Common myeloid progenitor, CD34-positive (primary cell): ENCODE data around the gene GAPVD1.

Experiments
- CTCF ChIA-PET: fragments of 350-600 bp; sonication (Branson Sonifier 250); formaldehyde crosslinking; loops from one replicate; lab custom pipeline; 2021; ENCODE audit warnings: antibody characterized with exemption; lab: Charles Lee
- POLR2A ChIA-PET: fragments of 350-600 bp; sonication (Branson Sonifier 250); formaldehyde crosslinking; loops from one replicate; lab custom pipeline; 2021; ENCODE audit warnings: antibody characterized with exemption; lab: Charles Lee
- DNase-seq, 3 donors: peaks; one replicate each; pipeline versions ENCODE4 v3.0.0 to v3.0.0-alpha.2; 2013
- H3K27ac ChIP-seq, 2 experiments: 1 replicate in 1 of 2; 2 replicates in 1 of 2; pipeline ENCODE4 v1.7.0; 2013; ENCODE audit warnings: inconsistent platforms in 2 of 2, low read length in 2 of 2, mild to moderate bottlenecking in 2 of 2, low read depth in 1 of 2, moderate library complexity in 1 of 2; ENCODE audit not compliant: severe bottlenecking in 2 of 2, insufficient read depth in 1 of 2, poor library complexity in 1 of 2
- H3K27me3 ChIP-seq, 5 experiments: replicated peaks in 2 of 5; 1 replicate in 3 of 5; 2 replicates in 2 of 5; pipeline versions ENCODE4 v1.6.1 to v1.7.0; 2013; ENCODE audit warnings: low read length in 4 of 5, mild to moderate bottlenecking in 2 of 5, moderate library complexity in 2 of 5, inconsistent platforms in 1 of 5; ENCODE audit not compliant: insufficient read depth in 5 of 5, control insufficient read depth in 4 of 5
- H3K36me3 ChIP-seq, 4 experiments: 1 replicate in 2 of 4; 2 replicates in 2 of 4; pipeline versions ENCODE4 v1.6.1 to v1.7.0; 2013; ENCODE audit warnings: low read length in 3 of 4, control low read depth in 1 of 4, mild to moderate bottlenecking in 1 of 4; ENCODE audit not compliant: control insufficient read depth in 4 of 4, insufficient read depth in 4 of 4
- H3K4me1 ChIP-seq, 4 experiments: 1 replicate in 3 of 4; 2 replicates in 1 of 4; pipeline versions ENCODE4 v1.6.1 to v1.7.1; 2013; ENCODE audit warnings: low read length in 3 of 4, mild to moderate bottlenecking in 3 of 4, control low read depth in 1 of 4, inconsistent platforms in 1 of 4, moderate library complexity in 1 of 4; ENCODE audit not compliant: control insufficient read depth in 4 of 4, insufficient read depth in 4 of 4; ENCODE audit errors: control extremely low read depth in 1 of 4
- H3K4me3 ChIP-seq, 7 experiments: 1 replicate in 4 of 7; 2 replicates in 3 of 7; pipeline versions ENCODE4 v1.5.1 to v1.7.0; 2013; ENCODE audit warnings: mild to moderate bottlenecking in 7 of 7, low read length in 6 of 7, moderate library complexity in 6 of 7, inconsistent platforms in 2 of 7, low read depth in 2 of 7, control low read depth in 1 of 7; ENCODE audit not compliant: insufficient read depth in 4 of 7, control insufficient read depth in 1 of 7; ENCODE audit errors: extremely low read depth in 1 of 7
- H3K9me3 ChIP-seq, 5 experiments: 1 replicate in 4 of 5; 2 replicates in 1 of 5; pipeline versions ENCODE4 v1.6.1 to v1.7.1; 2013; ENCODE audit warnings: low read length in 4 of 5, mild to moderate bottlenecking in 2 of 5, inconsistent platforms in 1 of 5, low read depth in 1 of 5, moderate library complexity in 1 of 5; ENCODE audit not compliant: control insufficient read depth in 4 of 5, insufficient read depth in 2 of 5; ENCODE audit errors: control extremely low read depth in 1 of 5
- WGBS: methylation state at CpG from one replicate; pipeline ENCODE4 v1.1.5; 2013; ENCODE audit not compliant: insufficient coverage; 5-methylcytosine and 5-hydroxymethylcytosine counted together

The GAPVD1 gene

GRCh38 chr9:125239631-125240597, 21.7 kb upstream of the GAPVD1 start:
- peaks cover 9 to 40% (median 27%) of the 10 kb centered on the region in 4 experiments for H3K4me1 ChIP-seq
- peak in 1 of 3 donors; percentile 14 for DNase-seq
- CTCF ChIA-PET = no interaction called here
- no peaks in the 10 kb centered on the region for H3K9me3 ChIP-seq
- H3K27ac ChIP-seq = peak overlapping the region; percentile 98 to 99
- H3K27me3 ChIP-seq = no peaks in the 10 kb centered on the region
- 73% methylated on average over 3 of the region's 8 CpGs for WGBS
- peak overlapping the region in 6 of 7 experiments; percentile 83 to 100 (median 98) for H3K4me3 ChIP-seq
- peaks cover 23 to 52% (median 41%) of the 10 kb centered on the region in 4 experiments for H3K36me3 ChIP-seq
- POLR2A ChIA-PET = interaction anchor here (0.7 to 2.7 kb wide), 2 partner anchors 21 to 982 kb away, joined by 5 to 34 read pairs; partner anchors contain the start of gene GAPVD1

DNA sequence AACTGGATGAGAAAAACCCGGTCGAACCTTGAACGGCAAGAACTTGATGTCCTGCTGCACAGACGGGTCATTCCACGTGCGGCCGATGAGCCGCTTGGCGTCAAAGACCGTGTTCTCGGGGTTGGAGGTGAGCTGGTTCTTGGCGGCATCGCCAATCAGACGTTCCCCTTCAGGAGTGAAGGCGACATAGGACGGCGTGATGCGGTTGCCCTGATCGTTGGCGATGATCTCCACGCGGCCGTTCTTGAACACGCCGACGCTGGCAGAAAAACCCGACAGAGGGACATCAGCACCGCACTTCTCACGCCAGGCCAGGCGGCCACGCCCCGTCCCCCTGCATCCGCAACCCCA, 21.0 kb upstream of the GAPVD1 start:
- peak in 1 of 3 donors; percentile 63 for DNase-seq
- H3K9me3 ChIP-seq = no peaks in the 10 kb centered on the region
- no peaks in the 10 kb centered on the region for H3K27me3 ChIP-seq
- H3K4me3 ChIP-seq = peak overlapping the region; percentile 51 to 100 (median 97)
- H3K36me3 ChIP-seq = peaks cover 16 to 45% (median 37%) of the 10 kb centered on the region in 4 experiments
- ChIA-PET CTCF (no interaction called here), POLR2A (interaction anchor here (1.3 to 2.7 kb wide), 4 partner anchors 20 to 44 kb away, joined by 3 to 34 read pairs (median 5); partner anchors contain the start of gene GAPVD1)
- peak overlapping the region; percentile 98 to 99 for H3K27ac ChIP-seq
- peaks cover 9 to 40% (median 27%) of the 10 kb centered on the region in 4 experiments for H3K4me1 ChIP-seq
- WGBS = under 1% methylated on average over 33 of the region's 33 CpGs

DNA sequence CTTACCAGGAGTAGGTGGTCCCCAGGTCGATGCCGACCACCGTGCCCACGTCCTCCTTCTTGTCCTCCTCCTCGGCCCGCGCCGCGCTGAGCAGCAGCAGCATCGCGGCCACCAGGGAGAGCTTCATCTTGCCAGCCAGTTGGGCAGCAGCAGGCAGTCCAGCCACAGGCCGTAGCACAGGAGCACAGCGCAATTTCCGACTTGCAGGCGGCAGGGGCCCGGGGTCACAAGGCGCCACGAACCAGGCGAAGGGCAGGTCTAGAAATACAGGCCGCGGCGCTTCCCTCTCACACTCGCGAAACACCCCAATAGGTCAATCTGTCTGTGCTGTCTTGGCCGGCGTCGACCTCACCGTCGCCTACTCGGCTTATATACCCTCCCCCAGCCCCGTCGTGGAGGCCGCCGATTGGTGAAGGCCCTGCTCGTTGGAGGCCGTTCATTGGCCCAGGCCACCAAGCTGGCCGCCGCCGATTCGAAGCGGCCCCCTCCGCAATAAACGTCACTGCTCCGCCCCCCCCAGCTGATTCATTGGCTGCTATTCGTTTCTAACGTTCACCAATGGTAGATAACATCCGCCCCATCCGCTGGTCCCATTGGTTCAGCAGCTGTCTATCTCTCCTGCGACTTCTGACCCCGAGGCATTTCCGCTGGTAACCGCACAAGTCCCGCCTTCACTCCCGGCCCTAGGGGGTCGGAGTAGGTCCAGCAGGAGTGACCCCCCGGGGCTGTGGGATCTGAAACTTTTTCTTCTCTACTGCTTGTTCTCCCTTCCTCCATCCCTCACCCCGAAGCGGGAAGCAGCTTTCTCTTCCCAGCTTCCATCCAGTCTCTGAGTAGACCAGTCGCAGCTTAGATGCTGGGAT, 20.4 kb upstream of the GAPVD1 start, which contains the start of gene HSPA5:
HSPA5 (minus strand) TSS at position 344 of the 863 bp plus-strand sequence; CDS start at position 127, 217 bp downstream.
- Histone ChIP-seq H3K9me3 (no peaks in the 10 kb centered on the region), H3K4me3 (peak within 1 kb of the TSS; percentile 55 to 100 (median 97)), H3K4me1 (peaks cover 9 to 37% (median 25%) of the 10 kb centered on the region in 4 experiments), H3K27ac (peak within 1 kb of the TSS; percentile 98 to 99), H3K27me3 (no peaks in the 10 kb centered on the region), H3K36me3 (peaks cover 15 to 39% (median 31%) of the 10 kb centered on the region in 4 experiments)
- CTCF ChIA-PET = interaction anchor here (0.6 to 1.4 kb wide), 3 partner anchors 21 to 121 kb away, joined by 3 to 8 read pairs (median 5); partner anchors contain the start of gene GAPVD1
- peak; percentile 99 to 100 (median 100) for DNase-seq
- POLR2A ChIA-PET = interaction anchor here (0.6 to 2.7 kb wide), 10 partner anchors 14 to 70 kb away, joined by 3 to 34 read pairs (median 4); partner anchors contain the start of genes GAPVD1 and RABEPK
- WGBS = 0% methylated on average over 48 of the region's 59 CpGs

DNA sequence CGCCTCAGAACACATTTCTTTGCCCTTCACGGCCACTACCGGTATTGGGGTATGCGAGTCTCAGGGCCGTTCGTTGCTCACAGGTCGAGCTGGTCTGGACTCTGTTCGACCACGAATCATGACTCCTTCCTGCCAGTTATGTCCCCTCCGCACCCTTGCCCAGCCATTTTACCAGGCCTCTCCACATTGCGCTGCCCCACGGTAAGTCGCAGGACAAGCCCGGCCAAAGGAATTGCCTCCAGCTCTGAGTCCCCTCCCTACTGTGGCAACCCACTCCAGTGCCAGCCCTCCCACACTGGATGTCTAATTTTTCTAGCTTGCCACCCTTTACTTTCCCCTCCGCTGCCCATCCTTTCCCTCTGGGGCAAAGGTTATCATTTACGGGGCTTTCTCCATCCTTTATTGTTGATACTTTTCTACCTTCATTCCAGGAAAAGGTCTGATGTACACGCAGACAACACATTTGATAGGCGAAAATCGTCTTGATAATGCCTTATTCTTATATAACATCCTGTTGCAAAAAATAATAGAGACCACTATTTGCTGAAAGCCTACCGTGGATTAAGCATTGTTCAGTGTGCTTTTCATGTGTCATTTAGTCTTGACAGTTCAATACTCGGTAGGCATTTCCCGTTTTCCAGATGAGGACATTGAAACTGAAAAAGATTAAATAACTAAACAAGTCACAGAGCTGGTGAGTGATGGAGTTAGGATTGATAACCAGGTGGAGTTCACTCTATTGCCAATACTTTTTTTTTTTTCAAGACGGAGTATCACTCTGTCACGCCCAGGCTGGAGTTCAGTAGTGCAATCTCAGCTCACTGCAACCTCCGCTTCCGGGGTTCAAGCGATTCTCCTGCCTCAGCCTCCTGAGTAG, 19.5 kb upstream of the GAPVD1 start:
- Histone ChIP-seq H3K4me3 (peak overlapping the region; percentile 55 to 99 (median 83)), H3K36me3 (peaks cover 14 to 31% (median 25%) of the 10 kb centered on the region in 4 experiments), H3K27me3 (no peaks in the 10 kb centered on the region), H3K4me1 (peaks cover 8 to 37% (median 24%) of the 10 kb centered on the region in 4 experiments), H3K27ac (peak overlapping the region; percentile 98 to 99), H3K9me3 (no peaks in the 10 kb centered on the region)
- ChIA-PET POLR2A (interaction anchor here (0.6 to 2.7 kb wide), 10 partner anchors 13 to 1084 kb away, joined by 3 to 34 read pairs (median 4); partner anchors contain the start of genes GAPVD1 and RABEPK), CTCF (interaction anchor here (0.6 to 1.4 kb wide), 3 partner anchors 20 to 120 kb away, joined by 3 to 8 read pairs (median 5); partner anchors contain the start of gene GAPVD1)
- 16% methylated on average over 21 of the region's 27 CpGs for WGBS
- peak in 2 of 3 donors; percentile 18 to 22 for DNase-seq

GRCh38 chr9:125243792-125244260, 17.8 kb upstream of the GAPVD1 start:
- CTCF ChIA-PET = interaction anchor here (2.8 kb wide), 1 partner anchor 12 kb away, joined by 10 read pairs; no protein-coding TSS in a partner anchor

More at GRCh38 chr9:125243792-125244260, 17.8 kb upstream of the GAPVD1 start:
- H3K4me3 ChIP-seq = no peak overlapping the region
- no peak overlapping the region for H3K27ac ChIP-seq
- no peaks in the 10 kb centered on the region for H3K9me3 ChIP-seq
- peaks cover 5 to 15% (median 10%) of the 10 kb centered on the region in 4 experiments for H3K36me3 ChIP-seq
- no peak for DNase-seq
- peaks cover 5 to 23% (median 16%) of the 10 kb centered on the region in 4 experiments for H3K4me1 ChIP-seq
- no peaks in the 10 kb centered on the region for H3K27me3 ChIP-seq
- POLR2A ChIA-PET = no interaction called here
- WGBS = 99% methylated on average over 11 of the region's 15 CpGs
